Measurements from ENCODE around the gene PTPRN2.
"Not testable (repeated sequence)": the region's sequence is repeated elsewhere in the genome, so short reads cannot be mapped to it uniquely, and the experiment has no call there.

The PTPRN2 gene

GRCh38 chr7:157501581-157501980, 1086.0 kb downstream of the PTPRN2 start:
- Histone ChIP-seq H3K9ac (ENCODE audit: low read depth in 1 of 2, low read length in 2 of 2) (no peak overlapping the region), H3K4me1 (ENCODE audit: control insufficient read depth in 2 of 2, insufficient read depth in 2 of 2, low read length in 2 of 2) (no peaks in the 10 kb centered on the region), H3K27me3 (ENCODE audit: control insufficient read depth in 2 of 2, insufficient read depth in 2 of 2, low read length in 2 of 2) (no peaks in the 10 kb centered on the region), H3K4me3 (ENCODE audit: low read length in 2 of 2) (no peak overlapping the region), H3K36me3 (ENCODE audit: control insufficient read depth in 2 of 2, insufficient read depth in 2 of 2, low read length in 2 of 2) (no peaks in the 10 kb centered on the region), H3K9me3 (ENCODE audit: control insufficient read depth in 2 of 2, low read length in 2 of 2) (no peaks in the 10 kb centered on the region), H3K27ac (ENCODE audit: low read depth in 2 of 2, low read length in 2 of 2) (no peak overlapping the region)

- H3K36me3 ChIP-seq (ENCODE audit: control insufficient read depth in 2 of 2, insufficient read depth in 2 of 2, low read length in 2 of 2); H3K9me3 ChIP-seq (ENCODE audit: control insufficient read depth in 2 of 2, low read length in 2 of 2); H3K27ac ChIP-seq (ENCODE audit: low read depth in 2 of 2, low read length in 2 of 2); H3K4me3 ChIP-seq (ENCODE audit: low read length in 2 of 2); H3K9ac ChIP-seq (ENCODE audit: low read depth in 1 of 2, low read length in 2 of 2); H3K4me1 ChIP-seq (ENCODE audit: control insufficient read depth in 2 of 2, insufficient read depth in 2 of 2, low read length in 2 of 2); H3K27me3 ChIP-seq (ENCODE audit: control insufficient read depth in 2 of 2, insufficient read depth in 2 of 2, low read length in 2 of 2): not testable (repeated sequence)
Observed at GRCh38 chr7:157500989-157501540, 1086.6 kb downstream of the PTPRN2 start.

- H3K27ac ChIP-seq (ENCODE audit: low read depth in 2 of 2, low read length in 2 of 2), result no peak overlapping the region
- no peaks in the 10 kb centered on the region for H3K27me3 ChIP-seq (ENCODE audit: control insufficient read depth in 2 of 2, insufficient read depth in 2 of 2, low read length in 2 of 2)
- H3K36me3 ChIP-seq (ENCODE audit: control insufficient read depth in 2 of 2, insufficient read depth in 2 of 2, low read length in 2 of 2), result no peaks in the 10 kb centered on the region
- H3K4me1 ChIP-seq (ENCODE audit: control insufficient read depth in 2 of 2, insufficient read depth in 2 of 2, low read length in 2 of 2), result no peaks in the 10 kb centered on the region
- no peak overlapping the region for H3K4me3 ChIP-seq (ENCODE audit: low read length in 2 of 2)
- H3K9ac ChIP-seq (ENCODE audit: low read depth in 1 of 2, low read length in 2 of 2), result no peak overlapping the region
- no peaks in the 10 kb centered on the region for H3K9me3 ChIP-seq (ENCODE audit: control insufficient read depth in 2 of 2, low read length in 2 of 2)
Observed at GRCh38 chr7:157500171-157500960, 1087.3 kb downstream of the PTPRN2 start.

GRCh38 chr7:157499835-157500153, 1087.8 kb downstream of the PTPRN2 start:
- Histone ChIP-seq H3K4me1 (ENCODE audit: control insufficient read depth in 2 of 2, insufficient read depth in 2 of 2, low read length in 2 of 2) (no peaks in the 10 kb centered on the region), H3K27ac (ENCODE audit: low read depth in 2 of 2, low read length in 2 of 2) (no peak overlapping the region), H3K4me3 (ENCODE audit: low read length in 2 of 2) (no peak overlapping the region), H3K27me3 (ENCODE audit: control insufficient read depth in 2 of 2, insufficient read depth in 2 of 2, low read length in 2 of 2) (no peaks in the 10 kb centered on the region), H3K36me3 (ENCODE audit: control insufficient read depth in 2 of 2, insufficient read depth in 2 of 2, low read length in 2 of 2) (no peaks in the 10 kb centered on the region), H3K9ac (ENCODE audit: low read depth in 1 of 2, low read length in 2 of 2) (no peak overlapping the region), H3K9me3 (ENCODE audit: control insufficient read depth in 2 of 2, low read length in 2 of 2) (no peaks in the 10 kb centered on the region)

- H3K9ac ChIP-seq (ENCODE audit: low read depth in 1 of 2, low read length in 2 of 2), result no peak overlapping the region
- H3K4me3 ChIP-seq (ENCODE audit: low read length in 2 of 2), result no peak overlapping the region
- H3K36me3 ChIP-seq (ENCODE audit: control insufficient read depth in 2 of 2, insufficient read depth in 2 of 2, low read length in 2 of 2), result no peaks in the 10 kb centered on the region
- no peaks in the 10 kb centered on the region for H3K4me1 ChIP-seq (ENCODE audit: control insufficient read depth in 2 of 2, insufficient read depth in 2 of 2, low read length in 2 of 2)
- H3K9me3 ChIP-seq (ENCODE audit: control insufficient read depth in 2 of 2, low read length in 2 of 2), result no peaks in the 10 kb centered on the region
- no peak overlapping the region for H3K27ac ChIP-seq (ENCODE audit: low read depth in 2 of 2, low read length in 2 of 2)
- H3K27me3 ChIP-seq (ENCODE audit: control insufficient read depth in 2 of 2, insufficient read depth in 2 of 2, low read length in 2 of 2), result no peaks in the 10 kb centered on the region
Observed at GRCh38 chr7:157499121-157499834, 1088.3 kb downstream of the PTPRN2 start.

- Histone ChIP-seq H3K9ac (ENCODE audit: low read depth in 1 of 2, low read length in 2 of 2) (no peak overlapping the region), H3K9me3 (ENCODE audit: control insufficient read depth in 2 of 2, low read length in 2 of 2) (no peaks in the 10 kb centered on the region), H3K27ac (ENCODE audit: low read depth in 2 of 2, low read length in 2 of 2) (no peak overlapping the region), H3K27me3 (ENCODE audit: control insufficient read depth in 2 of 2, insufficient read depth in 2 of 2, low read length in 2 of 2) (no peaks in the 10 kb centered on the region), H3K4me1 (ENCODE audit: control insufficient read depth in 2 of 2, insufficient read depth in 2 of 2, low read length in 2 of 2) (no peaks in the 10 kb centered on the region), H3K36me3 (ENCODE audit: control insufficient read depth in 2 of 2, insufficient read depth in 2 of 2, low read length in 2 of 2) (no peaks in the 10 kb centered on the region), H3K4me3 (ENCODE audit: low read length in 2 of 2) (no peak overlapping the region)
Observed at GRCh38 chr7:157498657-157499056, 1089.0 kb downstream of the PTPRN2 start.

GRCh38 chr7:157497744-157498651, 1089.6 kb downstream of the PTPRN2 start:
- Histone ChIP-seq H3K27ac (ENCODE audit: low read depth in 2 of 2, low read length in 2 of 2) (no peak overlapping the region), H3K4me3 (ENCODE audit: low read length in 2 of 2) (no peak overlapping the region), H3K27me3 (ENCODE audit: control insufficient read depth in 2 of 2, insufficient read depth in 2 of 2, low read length in 2 of 2) (no peaks in the 10 kb centered on the region), H3K36me3 (ENCODE audit: control insufficient read depth in 2 of 2, insufficient read depth in 2 of 2, low read length in 2 of 2) (no peaks in the 10 kb centered on the region), H3K4me1 (ENCODE audit: control insufficient read depth in 2 of 2, insufficient read depth in 2 of 2, low read length in 2 of 2) (no peaks in the 10 kb centered on the region), H3K9ac (ENCODE audit: low read depth in 1 of 2, low read length in 2 of 2) (no peak overlapping the region), H3K9me3 (ENCODE audit: control insufficient read depth in 2 of 2, low read length in 2 of 2) (no peaks in the 10 kb centered on the region)

- Histone ChIP-seq H3K36me3 (ENCODE audit: control insufficient read depth in 2 of 2, insufficient read depth in 2 of 2, low read length in 2 of 2) (no peaks in the 10 kb centered on the region), H3K9me3 (ENCODE audit: control insufficient read depth in 2 of 2, low read length in 2 of 2) (no peaks in the 10 kb centered on the region), H3K4me3 (ENCODE audit: low read length in 2 of 2) (no peak overlapping the region), H3K4me1 (ENCODE audit: control insufficient read depth in 2 of 2, insufficient read depth in 2 of 2, low read length in 2 of 2) (no peaks in the 10 kb centered on the region), H3K27me3 (ENCODE audit: control insufficient read depth in 2 of 2, insufficient read depth in 2 of 2, low read length in 2 of 2) (no peaks in the 10 kb centered on the region), H3K27ac (ENCODE audit: low read depth in 2 of 2, low read length in 2 of 2) (no peak overlapping the region), H3K9ac (ENCODE audit: low read depth in 1 of 2, low read length in 2 of 2) (no peak overlapping the region)
Observed at GRCh38 chr7:157497367-157497743, 1090.3 kb downstream of the PTPRN2 start.

GRCh38 chr7:157496416-157497275, 1091.0 kb downstream of the PTPRN2 start:
- no peaks in the 10 kb centered on the region for H3K9me3 ChIP-seq (ENCODE audit: control insufficient read depth in 2 of 2, low read length in 2 of 2)
- H3K9ac ChIP-seq (ENCODE audit: low read depth in 1 of 2, low read length in 2 of 2), result no peak overlapping the region
- H3K4me3 ChIP-seq (ENCODE audit: low read length in 2 of 2), result no peak overlapping the region
- H3K27ac ChIP-seq (ENCODE audit: low read depth in 2 of 2, low read length in 2 of 2), result no peak overlapping the region
- no peaks in the 10 kb centered on the region for H3K27me3 ChIP-seq (ENCODE audit: control insufficient read depth in 2 of 2, insufficient read depth in 2 of 2, low read length in 2 of 2)
- H3K4me1 ChIP-seq (ENCODE audit: control insufficient read depth in 2 of 2, insufficient read depth in 2 of 2, low read length in 2 of 2), result no peaks in the 10 kb centered on the region
- no peaks in the 10 kb centered on the region for H3K36me3 ChIP-seq (ENCODE audit: control insufficient read depth in 2 of 2, insufficient read depth in 2 of 2, low read length in 2 of 2)
